ENCODE data around the gene TTYH1.

Gene TTYH1

DNA sequence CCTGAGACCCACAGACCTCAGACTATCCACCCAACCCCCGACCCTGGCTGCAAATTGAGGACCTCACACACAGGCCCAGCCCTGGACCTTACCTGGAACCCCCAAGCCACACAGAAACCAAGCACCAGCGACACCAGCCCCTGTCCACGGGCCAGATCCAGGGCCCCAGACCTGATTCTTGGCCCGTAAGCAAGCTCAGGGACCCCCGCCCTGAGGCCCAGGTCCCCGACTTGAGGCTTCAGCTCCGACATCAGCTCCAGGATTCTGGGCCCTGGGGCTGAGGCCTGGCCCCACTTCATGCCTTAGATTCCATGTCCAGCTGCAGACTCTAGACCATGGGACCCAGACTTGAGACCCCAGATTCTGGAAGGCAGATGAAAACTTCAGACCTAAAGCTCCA lies 6.3 kb downstream of the TTYH1 start:
- TF ChIP-seq L3MBTL2 (conservative IDR thresholded peaks at IDR 0.05) (no peak), NFRKB (IDR thresholded peaks at IDR 0.05) (no peak), FOXK2 (IDR thresholded peaks at IDR 0.05) (no peak), BHLHE40 (IDR thresholded peaks at IDR 0.05; ENCODE audit: borderline replicate concordance) (no peak), TARDBP (IDR thresholded peaks at IDR 0.05) (no peak), HDGF (IDR thresholded peaks at IDR 0.05; ENCODE audit: borderline replicate concordance) (no peak), ARNT (IDR thresholded peaks at IDR 0.05) (no peak), SUZ12 (IDR thresholded peaks at IDR 0.05) (no peak), LEF1 (IDR thresholded peaks at IDR 0.05; ENCODE audit: borderline replicate concordance) (no peak), ELF4 (IDR thresholded peaks at IDR 0.05) (no peak), CTBP1 (IDR thresholded peaks at IDR 0.05; ENCODE audit: borderline replicate concordance) (no peak)
- ChIA-PET CTCF (no interaction called here), POLR2A (interaction anchor here (0.9 kb wide), 1 partner anchor 27 kb away, joined by 3 read pairs; no protein-coding TSS in a partner anchor)
- no peak for DNase-seq (ENCODE audit: extremely low spot score)

DNA sequence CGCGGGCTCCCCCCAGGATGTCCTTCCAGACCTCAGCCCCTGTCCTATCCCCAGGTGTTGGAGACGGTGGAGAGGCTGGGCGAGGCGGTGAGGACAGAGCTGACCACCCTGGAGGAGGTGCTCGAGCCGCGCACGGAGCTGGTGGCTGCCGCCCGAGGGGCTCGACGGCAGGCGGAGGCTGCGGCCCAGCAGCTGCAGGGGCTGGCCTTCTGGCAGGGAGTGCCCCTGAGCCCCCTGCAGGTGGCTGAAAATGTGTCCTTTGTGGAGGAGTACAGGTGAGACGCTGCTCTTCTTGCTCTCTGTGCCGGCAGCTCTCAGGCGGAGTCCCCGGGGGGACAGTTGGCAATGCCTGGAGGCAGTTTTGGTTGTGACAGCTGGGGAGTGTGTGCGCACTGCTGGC lies 6.9 kb downstream of the TTYH1 start:
- ChIA-PET POLR2A (no interaction called here), CTCF (no interaction called here)
- no peak for TF ChIP-seq CTBP1 (IDR thresholded peaks at IDR 0.05; ENCODE audit: borderline replicate concordance)
- TF ChIP-seq FOXM1 (IDR thresholded peaks at IDR 0.05; ENCODE audit: borderline replicate concordance), result no peak
- TF ChIP-seq SUZ12 (IDR thresholded peaks at IDR 0.05), result no peak
- TF ChIP-seq, protein P1, sequence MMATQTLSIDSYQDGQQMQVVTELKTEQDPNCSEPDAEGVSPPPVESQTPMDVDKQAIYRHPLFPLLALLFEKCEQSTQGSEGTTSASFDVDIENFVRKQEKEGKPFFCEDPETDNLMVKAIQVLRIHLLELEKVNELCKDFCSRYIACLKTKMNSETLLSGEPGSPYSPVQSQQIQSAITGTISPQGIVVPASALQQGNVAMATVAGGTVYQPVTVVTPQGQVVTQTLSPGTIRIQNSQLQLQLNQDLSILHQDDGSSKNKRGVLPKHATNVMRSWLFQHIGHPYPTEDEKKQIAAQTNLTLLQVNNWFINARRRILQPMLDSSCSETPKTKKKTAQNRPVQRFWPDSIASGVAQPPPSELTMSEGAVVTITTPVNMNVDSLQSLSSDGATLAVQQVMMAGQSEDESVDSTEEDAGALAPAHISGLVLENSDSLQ (IDR thresholded peaks at IDR 0.05), result no peak
- TF ChIP-seq NFRKB (IDR thresholded peaks at IDR 0.05), result no peak
- TF ChIP-seq FOXA1 (IDR thresholded peaks at IDR 0.05), result no peak
- no peak for TF ChIP-seq HDGF (IDR thresholded peaks at IDR 0.05; ENCODE audit: borderline replicate concordance)
- TF ChIP-seq SP1 (IDR thresholded peaks at IDR 0.05), result no peak
- TF ChIP-seq TARDBP (IDR thresholded peaks at IDR 0.05), result no peak
- TF ChIP-seq BHLHE40 (IDR thresholded peaks at IDR 0.05; ENCODE audit: borderline replicate concordance), result no peak
- no peak for TF ChIP-seq ZNF384 (IDR thresholded peaks at IDR 0.05)
- no peak for TF ChIP-seq L3MBTL2 (conservative IDR thresholded peaks at IDR 0.05)
- no peak for TF ChIP-seq ELF4 (IDR thresholded peaks at IDR 0.05)

DNA sequence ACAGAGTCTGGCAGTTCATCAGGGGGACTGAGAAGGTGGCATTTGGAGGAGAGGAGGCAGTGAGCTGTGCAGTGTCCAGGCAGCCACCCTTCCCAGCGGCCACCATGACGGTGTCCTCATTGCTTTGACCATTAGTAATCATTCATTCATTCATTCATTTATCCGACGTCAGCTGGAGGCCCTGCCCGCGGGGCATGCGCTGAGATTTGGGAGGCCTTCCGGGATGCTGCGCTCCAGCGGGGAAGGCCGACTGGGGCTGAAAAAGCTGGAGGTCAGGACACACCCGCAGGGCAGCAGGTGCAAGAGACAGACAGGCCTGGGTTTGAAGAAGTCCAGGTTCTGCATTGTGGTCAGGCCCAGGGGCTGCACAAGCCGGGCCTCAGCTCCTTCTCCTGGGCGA lies 8.9 kb downstream of the TTYH1 start:
- no peak for DNase-seq (ENCODE audit: extremely low spot score)
- CTCF ChIA-PET, result no interaction called here
- no peak for TF ChIP-seq ARNT (IDR thresholded peaks at IDR 0.05)
- TF ChIP-seq, protein P1 (IDR thresholded peaks at IDR 0.05), result no peak
- no peak for TF ChIP-seq FOXA1 (IDR thresholded peaks at IDR 0.05)
- no peak for TF ChIP-seq FOXM1 (IDR thresholded peaks at IDR 0.05; ENCODE audit: borderline replicate concordance)
- TF ChIP-seq LEF1 (IDR thresholded peaks at IDR 0.05; ENCODE audit: borderline replicate concordance), result no peak
- TF ChIP-seq ZNF384 (IDR thresholded peaks at IDR 0.05), result no peak
- TF ChIP-seq L3MBTL2 (conservative IDR thresholded peaks at IDR 0.05), result no peak
- no peak for TF ChIP-seq SUZ12 (IDR thresholded peaks at IDR 0.05)
- no peak for TF ChIP-seq BHLHE40 (IDR thresholded peaks at IDR 0.05; ENCODE audit: borderline replicate concordance)
- no peak for TF ChIP-seq NFRKB (IDR thresholded peaks at IDR 0.05)
- TF ChIP-seq SP1 (IDR thresholded peaks at IDR 0.05), result no peak
- no peak for TF ChIP-seq ELF4 (IDR thresholded peaks at IDR 0.05)
- no peak for TF ChIP-seq HDGF (IDR thresholded peaks at IDR 0.05; ENCODE audit: borderline replicate concordance)
- no peak for TF ChIP-seq FOXK2 (IDR thresholded peaks at IDR 0.05)
- no peak for TF ChIP-seq TARDBP (IDR thresholded peaks at IDR 0.05)
- TF ChIP-seq CTBP1 (IDR thresholded peaks at IDR 0.05; ENCODE audit: borderline replicate concordance), result no peak
- POLR2A ChIA-PET, result interaction anchor here (1.6 kb wide), 1 partner anchor 24 kb away, joined by 6 read pairs; the partner anchor contains the start of gene LENG8

More for the DNA sequence above, 6.9 kb downstream of the TTYH1 start:
- DNase-seq (ENCODE audit: extremely low spot score), result no peak

DNA sequence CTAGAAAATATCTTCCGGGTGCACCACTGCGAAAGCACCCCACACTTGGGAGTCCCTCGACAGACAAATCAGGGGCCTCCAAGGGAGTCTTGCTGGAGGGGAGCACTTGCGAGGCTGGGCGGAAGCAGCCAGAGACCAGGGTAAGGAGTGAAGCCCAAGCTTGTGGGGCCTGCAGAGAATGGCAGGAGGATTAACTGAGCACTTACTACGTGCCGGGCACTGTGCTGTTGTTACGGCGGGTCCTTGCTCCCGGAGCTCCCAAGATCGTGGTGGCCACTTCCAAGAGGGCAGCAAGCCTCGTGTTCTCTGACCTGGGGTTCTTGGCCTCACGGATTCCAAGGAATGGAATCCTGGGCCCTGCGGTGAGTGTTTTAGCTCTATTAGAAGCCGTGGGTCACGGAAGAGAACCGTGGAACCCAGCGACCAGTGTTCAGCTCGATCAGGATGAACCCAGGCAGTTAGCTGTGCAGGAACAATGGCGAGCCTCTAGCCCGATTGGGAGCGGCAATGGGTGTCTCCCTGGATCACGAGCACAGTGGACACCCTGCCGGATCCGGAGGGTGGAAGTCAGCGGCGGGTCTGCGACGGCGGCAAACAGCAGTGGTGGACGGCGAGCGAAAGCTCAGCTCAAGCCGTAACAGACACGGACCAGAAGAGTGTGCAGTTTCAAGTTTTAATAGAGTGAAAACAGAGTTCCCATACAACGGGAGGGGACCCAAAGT lies 9.6 kb downstream of the TTYH1 start:
- DNase-seq (ENCODE audit: extremely low spot score), result no peak
- TF ChIP-seq SUZ12 (IDR thresholded peaks at IDR 0.05), result no peak
- TF ChIP-seq FOXK2 (IDR thresholded peaks at IDR 0.05), result no peak
- TF ChIP-seq, protein P1 (IDR thresholded peaks at IDR 0.05), result no peak
- TF ChIP-seq NFRKB (IDR thresholded peaks at IDR 0.05), result no peak
- TF ChIP-seq ZNF384 (IDR thresholded peaks at IDR 0.05), result no peak
- TF ChIP-seq LEF1 (IDR thresholded peaks at IDR 0.05; ENCODE audit: borderline replicate concordance), result no peak
- no peak for TF ChIP-seq FOXM1 (IDR thresholded peaks at IDR 0.05; ENCODE audit: borderline replicate concordance)
- TF ChIP-seq FOXA1 (IDR thresholded peaks at IDR 0.05), result no peak
- no peak for TF ChIP-seq ARNT (IDR thresholded peaks at IDR 0.05)
- no peak for TF ChIP-seq SP1 (IDR thresholded peaks at IDR 0.05)
- no peak for TF ChIP-seq HDGF (IDR thresholded peaks at IDR 0.05; ENCODE audit: borderline replicate concordance)
- POLR2A ChIA-PET, result interaction anchor here (1.6 kb wide), 1 partner anchor 24 kb away, joined by 6 read pairs; the partner anchor contains the start of gene LENG8
- CTCF ChIA-PET, result interaction anchor here (0.6 kb wide), 1 partner anchor 141 kb away, joined by 3 read pairs; no protein-coding TSS in a partner anchor

DNA sequence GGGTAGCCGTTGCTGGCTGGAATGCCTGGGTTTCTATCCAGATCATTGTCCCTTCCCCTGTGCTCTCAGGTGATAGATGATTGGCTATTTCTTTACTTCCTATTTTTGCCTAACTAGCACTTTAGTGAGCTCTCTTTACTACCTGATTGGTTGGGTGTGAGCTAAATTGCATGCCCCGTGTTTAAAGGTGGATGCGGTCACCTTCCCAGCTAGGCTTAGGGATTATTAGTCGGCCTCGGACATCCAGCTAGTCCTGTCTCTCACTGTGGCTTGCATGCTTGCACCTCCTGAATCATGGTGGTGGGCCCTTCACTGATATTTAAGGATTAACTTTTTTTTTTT lies 10.1 kb downstream of the TTYH1 start:
- CTCF ChIA-PET, result interaction anchor here (0.6 kb wide), 1 partner anchor 142 kb away, joined by 3 read pairs; no protein-coding TSS in a partner anchor
- POLR2A ChIA-PET, result interaction anchor here (1.6 kb wide), 1 partner anchor 23 kb away, joined by 6 read pairs; the partner anchor contains the start of gene LENG8
- TF ChIP-seq CTBP1 (IDR thresholded peaks at IDR 0.05; ENCODE audit: borderline replicate concordance) (no peak), HDGF (IDR thresholded peaks at IDR 0.05; ENCODE audit: borderline replicate concordance) (no peak), BHLHE40 (IDR thresholded peaks at IDR 0.05; ENCODE audit: borderline replicate concordance) (no peak), FOXK2 (IDR thresholded peaks at IDR 0.05) (no peak), SUZ12 (IDR thresholded peaks at IDR 0.05) (no peak), FOXM1 (IDR thresholded peaks at IDR 0.05; ENCODE audit: borderline replicate concordance) (no peak), ZNF384 (IDR thresholded peaks at IDR 0.05) (no peak), SP1 (IDR thresholded peaks at IDR 0.05) (no peak), FOXA1 (IDR thresholded peaks at IDR 0.05) (no peak)
- TF ChIP-seq, protein P1 (IDR thresholded peaks at IDR 0.05), result no peak
- DNase-seq (ENCODE audit: extremely low spot score), result no peak

Measured in HEK293T (cell line).